Measurements from ENCODE around the gene OTOP1.
"Not testable (repeated sequence)": the region's sequence is repeated elsewhere in the genome, so short reads cannot be mapped to it uniquely, and the experiment has no call there.

OTOP1 gene

DNA sequence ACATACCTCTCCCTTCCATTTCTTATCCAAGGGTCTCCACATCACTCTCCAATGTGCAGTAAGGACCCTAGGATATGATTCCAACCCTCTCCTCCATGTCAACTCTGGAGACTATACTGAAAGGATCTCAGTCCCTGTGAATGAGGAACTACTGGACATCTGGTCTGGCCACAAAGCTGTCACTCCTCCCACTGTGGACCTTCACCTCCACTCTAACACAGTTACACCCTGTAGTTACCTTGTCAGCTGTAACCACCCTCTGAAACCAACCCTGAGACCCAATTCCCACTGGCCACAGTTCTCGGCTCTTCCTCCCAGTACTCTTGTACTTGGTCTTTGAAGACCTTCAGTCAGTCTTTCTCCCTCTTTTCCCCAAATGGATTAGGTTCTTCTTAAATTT lies 18.4 kb upstream of the OTOP1 start:
- no peak overlapping the region for H3K27ac ChIP-seq
- H3K4me3 ChIP-seq, result no peak overlapping the region

DNA sequence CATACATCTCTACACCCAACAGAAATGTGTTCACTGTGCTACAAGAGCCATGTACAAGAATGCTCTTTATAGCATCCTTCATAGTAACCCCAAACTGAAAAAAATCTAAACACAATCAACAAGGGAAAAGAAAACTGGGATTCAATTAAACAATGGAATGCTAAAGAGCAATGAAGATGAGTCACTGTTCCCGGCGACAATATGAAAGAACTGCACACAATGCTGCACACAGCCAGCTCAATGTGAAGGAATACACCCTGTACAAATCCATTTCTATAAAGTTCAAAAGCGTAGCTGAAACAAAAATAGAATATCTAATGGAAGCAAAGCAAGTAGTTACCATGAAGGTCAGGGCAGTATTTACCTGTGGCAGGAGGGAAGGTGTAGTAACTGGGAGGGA lies 12.8 kb upstream of the OTOP1 start:
- H3K4me3 ChIP-seq, H3K27ac ChIP-seq: not testable (repeated sequence)

DNA sequence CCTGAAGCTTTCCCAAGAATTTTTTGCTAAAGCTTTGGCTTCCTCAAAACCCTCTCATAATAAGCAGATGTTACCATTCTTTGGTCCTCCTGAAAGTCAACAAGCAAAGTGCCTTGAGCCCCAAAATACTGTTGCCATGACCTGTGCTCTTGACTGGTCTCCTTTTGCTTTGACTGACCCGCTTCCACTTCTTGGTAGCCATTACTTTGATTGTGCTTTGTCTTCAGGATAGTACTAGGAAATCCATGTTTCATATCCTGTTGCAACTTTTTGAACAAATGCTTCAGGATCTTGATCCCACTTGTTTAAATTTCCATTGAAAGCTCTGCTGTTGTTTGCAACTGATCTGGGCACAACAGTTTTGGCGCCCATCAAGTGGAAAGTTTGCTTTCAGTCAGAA lies 6.9 kb upstream of the OTOP1 start:
- Histone ChIP-seq H3K4me3 (no peak overlapping the region), H3K27ac (no peak overlapping the region)

- no peak overlapping the region for H3K4me3 ChIP-seq
- no peak overlapping the region for H3K27ac ChIP-seq
Observed at GRCh38 chr4:4228356-4228668, 1.6 kb upstream of the OTOP1 start.

DNA sequence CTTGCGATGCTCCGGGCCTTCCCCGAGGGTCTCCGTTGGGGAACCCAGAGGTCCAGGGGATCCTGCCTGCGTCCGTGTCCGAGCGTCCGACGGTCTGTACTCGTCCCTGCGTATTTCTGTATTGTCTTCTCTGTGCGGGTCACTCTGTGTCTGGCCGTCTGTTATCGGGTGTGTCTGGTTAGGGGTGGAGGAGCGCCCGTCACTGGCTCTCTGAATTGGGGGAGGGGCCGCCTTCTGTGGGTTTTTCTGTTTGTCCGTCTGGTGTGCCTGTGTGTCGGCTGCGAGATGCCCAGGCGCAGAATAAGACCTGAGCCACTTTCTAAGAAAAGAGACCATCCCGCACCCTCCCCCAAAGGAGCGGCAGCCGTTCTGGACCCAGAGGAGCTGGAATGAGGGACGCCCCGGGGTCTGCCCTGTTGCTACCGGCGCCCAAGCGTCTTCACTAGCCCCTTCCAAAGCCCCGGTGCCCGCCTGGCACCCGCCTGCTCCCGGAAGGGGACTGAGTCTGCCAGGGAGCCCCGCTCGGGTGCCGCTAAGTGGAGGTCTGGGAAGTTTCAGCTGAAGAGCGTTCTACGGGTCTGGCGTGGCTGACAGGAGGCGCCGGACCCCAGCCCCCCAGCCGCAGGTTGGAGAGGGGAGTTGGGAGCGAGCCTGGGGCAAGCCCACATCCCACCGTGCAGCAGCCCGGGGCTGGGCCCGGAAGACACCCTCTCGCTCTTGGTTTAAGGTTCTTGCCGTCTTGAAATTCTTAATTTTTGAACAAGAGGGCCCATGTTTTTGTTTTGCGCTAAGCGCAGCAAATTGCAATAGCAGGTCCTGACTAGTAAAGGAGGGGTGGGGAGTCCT lies 1.0 kb upstream of the OTOP1 start:
- no peak overlapping the region for H3K4me3 ChIP-seq
- no peak overlapping the region for H3K27ac ChIP-seq

DNA sequence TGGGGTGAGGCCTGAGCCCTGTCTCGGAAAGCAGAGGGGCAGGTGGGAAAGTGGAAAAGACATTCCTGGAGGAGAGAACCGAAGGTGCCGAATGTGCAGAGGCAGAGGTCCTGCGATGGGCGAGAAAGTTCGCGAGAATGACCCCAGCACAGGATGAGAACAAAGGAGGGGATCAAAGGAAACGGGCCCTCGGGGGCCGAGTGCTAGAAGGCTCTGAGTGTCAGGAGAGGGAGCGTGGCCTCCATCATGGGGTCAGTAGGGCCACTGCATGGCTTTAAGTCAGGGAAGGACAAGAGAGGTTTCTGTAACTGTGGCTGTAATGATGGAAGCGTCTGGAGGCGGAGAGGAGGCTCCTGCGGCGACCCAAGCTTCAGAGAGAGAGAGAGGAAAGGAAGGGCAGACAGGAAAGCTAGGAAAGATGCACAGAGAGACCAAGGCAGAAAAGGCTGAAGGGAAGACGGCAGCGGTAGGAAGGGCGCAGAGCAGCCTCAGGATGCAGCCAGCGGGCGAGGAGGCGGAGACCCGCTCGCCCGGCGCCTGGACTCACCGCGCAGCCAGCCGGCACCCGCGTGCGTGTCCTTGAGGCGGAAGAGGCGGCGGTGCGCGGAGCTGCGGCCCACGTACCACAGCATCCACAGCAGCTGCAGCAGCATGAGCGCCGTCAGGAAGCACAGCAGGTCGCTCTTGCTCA lies 669 bp downstream of the OTOP1 start:
- no peak overlapping the region for H3K4me3 ChIP-seq
- H3K27ac ChIP-seq, result no peak overlapping the region

- H3K27ac ChIP-seq, result no peak overlapping the region
- H3K4me3 ChIP-seq, result no peak overlapping the region
Observed at GRCh38 chr4:4217113-4217512, 9.6 kb downstream of the OTOP1 start.

- Histone ChIP-seq H3K4me3 (no peak overlapping the region), H3K27ac (no peak overlapping the region)
Observed at GRCh38 chr4:4216648-4217047, 10.1 kb downstream of the OTOP1 start.

DNA sequence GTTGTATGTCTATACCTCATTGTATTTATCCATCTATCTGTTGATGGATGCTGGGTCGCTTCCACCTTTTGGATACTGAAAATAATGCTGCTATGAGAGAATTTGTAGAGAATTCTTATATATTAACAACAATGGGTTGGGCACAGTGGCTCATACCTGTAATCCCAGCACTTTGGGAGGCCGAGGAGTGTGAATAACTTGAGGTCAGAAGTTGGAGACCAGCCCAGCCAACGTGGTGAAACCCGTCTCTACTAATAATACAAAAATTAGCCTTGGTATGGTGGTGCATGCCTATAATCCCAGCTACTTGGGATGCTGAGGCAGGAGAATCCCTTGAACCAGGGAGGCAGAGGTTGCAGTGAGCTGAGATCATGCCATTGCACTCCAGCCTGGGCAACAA lies 13.1 kb downstream of the OTOP1 start:
- H3K4me3 ChIP-seq, H3K27ac ChIP-seq: not testable (repeated sequence)

DNA sequence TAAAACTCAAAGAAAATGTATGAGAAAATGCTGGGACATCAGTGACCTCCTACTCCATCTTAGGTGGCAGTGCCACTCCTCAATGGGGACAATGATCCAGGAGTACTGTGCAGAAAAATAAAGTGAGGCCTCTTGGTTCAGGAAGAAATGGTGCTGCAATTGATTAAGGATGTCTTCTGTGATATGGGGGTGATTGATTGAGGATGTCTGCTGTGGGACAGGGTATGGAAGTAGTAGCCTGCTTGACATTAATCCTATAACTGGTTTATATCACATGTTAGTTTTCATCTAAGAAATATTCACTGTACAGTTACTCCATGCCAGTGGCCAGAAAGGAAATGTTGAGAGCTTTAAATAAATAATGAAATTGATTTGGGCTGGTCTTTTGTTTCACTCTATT lies 20.5 kb downstream of the OTOP1 start:
- H3K4me3 ChIP-seq, result no peak overlapping the region
- no peak overlapping the region for H3K27ac ChIP-seq

GRCh38 chr4:4204401-4204745 lies 22.4 kb downstream of the OTOP1 start:
- Histone ChIP-seq H3K27ac (no peak overlapping the region), H3K4me3 (no peak overlapping the region)

- peak overlapping the region in 1 of 21 experiments; percentile 21 for H3K27ac ChIP-seq
- H3K4me3 ChIP-seq, result no peak overlapping the region
Observed at GRCh38 chr4:4203688-4204400, 22.9 kb downstream of the OTOP1 start.

DNA sequence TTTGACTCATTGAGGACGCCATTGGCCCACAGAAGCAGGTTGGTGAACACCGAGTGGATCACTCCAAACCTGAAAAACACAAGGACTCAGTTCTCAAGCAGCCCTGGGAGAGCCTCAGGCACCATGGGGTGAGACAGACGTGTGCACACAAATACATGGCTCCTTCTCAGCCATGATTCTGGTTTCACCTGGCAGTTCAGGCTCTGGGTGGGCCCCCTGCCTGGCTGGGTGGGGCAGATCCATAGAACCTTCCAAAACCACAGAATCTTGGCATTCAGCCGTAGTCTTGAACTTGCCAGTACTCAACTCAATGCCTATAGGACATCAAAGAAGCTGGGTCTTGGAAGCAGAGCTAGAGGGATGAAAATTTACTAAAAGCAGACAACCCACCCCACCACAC lies 24.2 kb downstream of the OTOP1 start:
- Histone ChIP-seq H3K4me3 (no peak overlapping the region), H3K27ac (no peak overlapping the region)

DNA sequence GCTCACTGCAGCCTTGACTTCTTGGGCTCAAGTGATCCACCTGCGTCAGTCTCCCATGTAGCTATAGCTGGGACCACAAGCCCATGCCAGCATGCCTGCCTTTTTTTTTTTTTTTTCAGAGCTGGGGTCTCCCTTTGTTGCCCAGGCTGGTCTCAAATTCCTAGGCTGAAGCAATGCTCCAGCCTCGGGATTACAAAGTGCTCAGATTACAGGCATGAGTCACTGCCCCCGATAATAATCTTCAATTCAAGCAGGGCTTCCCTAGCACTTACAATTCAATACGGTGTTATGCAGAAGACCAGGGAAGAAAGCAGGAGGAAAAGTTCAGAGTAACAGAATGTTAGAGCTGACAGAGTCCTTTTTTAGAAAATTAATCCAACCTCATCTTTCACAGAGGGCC lies 26.1 kb downstream of the OTOP1 start:
- Histone ChIP-seq H3K4me3 (no peak overlapping the region), H3K27ac (no peak overlapping the region)

GRCh38 chr4:4195354-4195753 lies 31.4 kb downstream of the OTOP1 start:
- H3K27ac ChIP-seq, result no peak overlapping the region
- no peak overlapping the region for H3K4me3 ChIP-seq

- H3K4me3 ChIP-seq, H3K27ac ChIP-seq: not testable (repeated sequence)
Observed at GRCh38 chr4:4188557-4188956, 38.2 kb downstream of the OTOP1 start.

GRCh38 chr4:4185528-4185927 lies 41.2 kb downstream of the OTOP1 start:
- no peak overlapping the region for H3K4me3 ChIP-seq
- no peak overlapping the region for H3K27ac ChIP-seq

- Histone ChIP-seq H3K27ac (no peak overlapping the region), H3K4me3 (no peak overlapping the region)
Observed at GRCh38 chr4:4182835-4183568, 43.7 kb downstream of the OTOP1 start.

DNA sequence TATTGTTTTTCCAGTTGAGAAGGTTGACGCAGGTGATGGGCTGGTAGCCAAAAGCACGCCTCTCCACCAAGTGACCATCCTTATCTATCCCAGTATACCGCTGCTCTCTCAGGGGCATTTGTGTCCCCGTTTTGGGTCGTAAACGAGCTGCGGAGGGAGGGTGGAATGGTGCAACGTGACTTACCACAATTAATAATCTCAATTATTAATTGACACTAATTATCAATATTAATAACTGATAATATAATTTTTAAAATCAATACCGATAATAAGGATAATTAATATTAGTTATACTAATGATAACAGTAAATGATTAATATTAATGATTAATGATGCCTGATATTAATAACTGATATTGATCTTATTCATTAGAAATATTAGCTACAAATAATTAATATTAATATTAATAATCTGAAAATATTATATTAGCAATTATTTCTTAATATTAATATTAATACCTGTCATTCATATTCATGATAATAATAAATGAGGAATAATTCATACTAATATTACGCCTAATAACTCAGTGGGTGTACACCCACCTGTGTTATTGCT lies 56.1 kb downstream of the OTOP1 start:
- Histone ChIP-seq H3K4me3 (no peak overlapping the region), H3K27ac (no peak overlapping the region)
